Pancreas (tissue), 10 donors: ENCODE results near the gene CYP2U1. TPM values are rescaled to one million over a fixed set of nuclear protein-coding genes. Genes with fewer than 3 reads are reported as not detected.
"Not testable (repeated sequence)": the region's sequence is repeated elsewhere in the genome, so short reads cannot be mapped to it uniquely, and the experiment has no call there.

Experiments used
- ATAC-seq, 4 donors: fragments of 200-7000 bp; cut with Tn5 transposase; one replicate each; pipeline versions ENCODE4 v1.8.0 to v1.9.1; 2020; ENCODE audit warnings: mild to moderate bottlenecking in 4 of 4, moderate library complexity in 4 of 4
- DNase-seq, 6 donors: peaks; one replicate each; pipeline ENCODE4 v3.0.0-alpha.2; 2020
- FAIRE-seq: peaks from 2 replicates; lab custom pipeline; 2012; peaks lifted over from hg19 to GRCh38; lab: Jason Lieb, UNC
- H3K27ac ChIP-seq, 4 donors: fragments of 200-600 bp; sonication (generic); 1 replicate in 3 of 4; 2 replicates in 1 of 4; pipeline versions ENCODE4 v1.5.0 to v1.8.0; 2020
- H3K27me3 ChIP-seq, 4 donors: fragments of 200-600 bp; one replicate each; pipeline ENCODE4 v1.8.0; 2021
- H3K36me3 ChIP-seq, 3 donors: fragments of 200-600 bp; sonication (generic) in 1 of 3; one replicate each; pipeline versions ENCODE4 v1.5.0 to v1.8.0; 2020 to 2021
- H3K4me1 ChIP-seq, 3 donors: fragments of 200-600 bp; one replicate each; pipeline ENCODE4 v1.8.0; 2021
- H3K4me3 ChIP-seq, 4 donors: fragments of 200-600 bp; sonication (generic) in 2 of 4; one replicate each; pipeline versions ENCODE4 v1.5.0 to v1.8.0; 2020 to 2021
- H3K9me3 ChIP-seq, 4 donors: fragments of 200-600 bp; one replicate each; pipeline ENCODE4 v1.8.0; 2021
- WGBS, 2 donors: extraction: QIAGEN DNeasy Blood & Tissue Kit; methylation state at CpG; one replicate each; pipeline ENCODE4 v1.1.7; 2013; 5-methylcytosine and 5-hydroxymethylcytosine counted together
- intact Hi-C, 3 donors: fragments of 100-400 bp; cut with DNase I; formaldehyde crosslinking; loops; one replicate each; pipeline versions ENCODE4 v1.11.1 to v1.14.2; 2022
- polyA plus RNA-seq, 2 donors: library from polyadenylated mRNA; stranded (reverse); fragments of 200-250 nt; gene quantifications; one replicate each; pipeline ENCODE4 v1.2.3, GENCODE V29; 2013
- total RNA-seq, 6 donors: library from RNA; stranded (reverse); fragmentation: NEBNext Ultra II Directional in 4 of 6; extraction: Animal tissue kit (Norgen Biotek cat#: 25700) in 4 of 6; gene quantifications; one replicate each; pipeline versions ENCODE4 v1.2.1 to v1.2.4, GENCODE V29; 2021 to 2023
- TF ChIP-seq, protein P1 (sequence below), 4 donors: fragments of 200-600 bp; sonication (generic) in 3 of 4; IDR thresholded peaks; one replicate each; pipeline versions ENCODE4 v1.5.0 to v1.8.0; 2021; ENCODE audit warnings: antibody characterized with exemption in 4 of 4
- donor health status: healthy with polysubstance abuse.
- donor health status: DM: no; HTN: no; CAD: no; lungs with moderate emphysema.
- donor health status: DM: no; HTN: no; CAD: no.
- donor health status: control.
- donor health status: control.
- donor health status: Bipolar disorder and iron deficiency.
- donor health status: DM: yes; HTN: yes; CAD: no.
- donor health status: DM: no; HTN: no; CAD: no.
- donor health status: DM: no; HTN: no; CAD: no.
- donor health status: DM: yes; HTN: yes; CAD: no.

Gene CYP2U1
- total and polyA plus RNA-seq, 8 donors = 0.92 to 5.0 (median 1.6) TPM

DNA sequence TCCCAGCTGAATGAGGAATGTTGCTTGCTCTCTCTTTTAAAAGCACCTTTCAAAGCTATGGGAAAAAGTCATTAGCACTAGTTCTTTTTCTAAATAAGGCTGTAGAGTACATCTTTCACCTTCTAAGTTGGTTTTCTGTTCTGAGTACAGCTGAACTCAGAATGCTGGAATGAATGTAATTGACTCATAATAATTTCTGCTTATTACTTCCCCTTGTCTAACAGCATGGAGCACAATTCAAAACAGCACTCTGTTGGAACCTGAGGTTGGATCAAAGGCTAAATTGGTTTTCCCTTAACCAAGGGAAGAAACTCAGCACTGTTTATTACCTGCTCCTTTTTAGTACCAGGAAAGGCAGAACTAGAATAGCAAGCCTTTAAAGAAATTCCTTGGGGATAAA, 33.5 kb upstream of the CYP2U1 start:
- H3K4me1 ChIP-seq = peaks cover 0 to 4% (median 0%) of the 10 kb centered on the region in 3 donors
- H3K27me3 ChIP-seq = no peaks in the 10 kb centered on the region
- intact Hi-C loops = no loop called here
- no peak overlapping the region for H3K27ac ChIP-seq
- no peaks in the 10 kb centered on the region for H3K9me3 ChIP-seq
- no peak for DNase-seq
- ATAC-seq = no peak
- H3K36me3 ChIP-seq = no peaks in the 10 kb centered on the region
- no peak for FAIRE-seq
- TF ChIP-seq, protein P1, sequence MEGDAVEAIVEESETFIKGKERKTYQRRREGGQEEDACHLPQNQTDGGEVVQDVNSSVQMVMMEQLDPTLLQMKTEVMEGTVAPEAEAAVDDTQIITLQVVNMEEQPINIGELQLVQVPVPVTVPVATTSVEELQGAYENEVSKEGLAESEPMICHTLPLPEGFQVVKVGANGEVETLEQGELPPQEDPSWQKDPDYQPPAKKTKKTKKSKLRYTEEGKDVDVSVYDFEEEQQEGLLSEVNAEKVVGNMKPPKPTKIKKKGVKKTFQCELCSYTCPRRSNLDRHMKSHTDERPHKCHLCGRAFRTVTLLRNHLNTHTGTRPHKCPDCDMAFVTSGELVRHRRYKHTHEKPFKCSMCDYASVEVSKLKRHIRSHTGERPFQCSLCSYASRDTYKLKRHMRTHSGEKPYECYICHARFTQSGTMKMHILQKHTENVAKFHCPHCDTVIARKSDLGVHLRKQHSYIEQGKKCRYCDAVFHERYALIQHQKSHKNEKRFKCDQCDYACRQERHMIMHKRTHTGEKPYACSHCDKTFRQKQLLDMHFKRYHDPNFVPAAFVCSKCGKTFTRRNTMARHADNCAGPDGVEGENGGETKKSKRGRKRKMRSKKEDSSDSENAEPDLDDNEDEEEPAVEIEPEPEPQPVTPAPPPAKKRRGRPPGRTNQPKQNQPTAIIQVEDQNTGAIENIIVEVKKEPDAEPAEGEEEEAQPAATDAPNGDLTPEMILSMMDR (IDR thresholded peaks at IDR 0.05) = no peak
- H3K4me3 ChIP-seq = no peak overlapping the region

DNA sequence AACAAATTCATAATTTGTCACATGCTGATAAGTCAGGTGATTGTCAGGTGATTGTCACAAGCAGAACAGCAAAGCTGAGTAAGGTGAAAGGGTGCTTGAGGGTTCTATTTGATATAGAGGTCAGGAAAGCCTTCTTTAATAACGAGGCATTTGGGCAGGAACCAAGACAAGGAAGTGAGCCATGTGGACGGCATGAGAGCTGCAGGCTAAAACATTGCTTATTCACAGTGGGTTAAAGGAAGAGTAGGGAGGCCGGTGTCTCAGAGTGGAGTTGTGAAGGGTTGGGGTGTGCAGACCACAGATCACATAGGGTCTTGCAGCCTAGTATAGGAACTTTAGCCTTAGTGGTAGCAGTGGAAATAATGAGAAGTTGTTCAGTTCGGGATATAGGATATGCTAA, 31.3 kb upstream of the CYP2U1 start:
- no peak overlapping the region for H3K27ac ChIP-seq
- no peaks in the 10 kb centered on the region for H3K27me3 ChIP-seq
- intact Hi-C loops = no loop called here
- DNase-seq (no peak), FAIRE-seq (no peak), ATAC-seq (no peak)
- WGBS, 2 donors = 83 to 94% methylated on average over 4 of the region's 4 CpGs
- no peaks in the 10 kb centered on the region for H3K36me3 ChIP-seq
- TF ChIP-seq, protein P1 (IDR thresholded peaks at IDR 0.05) = no peak
- H3K4me3 ChIP-seq = no peak overlapping the region
- H3K9me3 ChIP-seq = no peaks in the 10 kb centered on the region
- H3K4me1 ChIP-seq = peaks cover 0 to 4% (median 0%) of the 10 kb centered on the region in 3 donors

DNA sequence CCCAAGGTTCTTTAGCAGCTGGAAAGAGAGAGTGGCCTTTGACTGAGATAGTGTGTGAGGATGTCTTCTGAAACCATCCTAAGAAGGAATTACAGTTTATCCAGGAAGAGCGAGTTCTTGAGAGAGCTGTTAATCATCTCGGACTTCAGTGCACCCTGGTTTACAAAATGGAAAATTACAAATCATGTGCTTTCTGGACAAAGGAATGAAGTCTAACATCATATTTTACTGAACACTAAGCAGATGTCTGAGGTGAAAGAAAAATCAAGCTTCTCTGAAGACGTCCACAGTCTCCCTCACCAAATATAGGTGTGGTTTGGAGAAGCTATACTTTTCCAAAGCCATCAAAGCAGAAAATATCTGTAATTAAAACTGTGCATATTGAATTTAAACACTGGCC, 30.8 kb upstream of the CYP2U1 start:
- TF ChIP-seq, protein P1 (IDR thresholded peaks at IDR 0.05) = no peak
- H3K4me1 ChIP-seq = peaks cover 0 to 4% (median 0%) of the 10 kb centered on the region in 3 donors
- FAIRE-seq (no peak), DNase-seq (no peak), ATAC-seq (no peak)
- H3K9me3 ChIP-seq = no peaks in the 10 kb centered on the region
- WGBS, 2 donors = 95% methylated on average over 3 of the region's 3 CpGs
- intact Hi-C loops = no loop called here
- H3K27ac ChIP-seq = no peak overlapping the region
- H3K36me3 ChIP-seq = no peaks in the 10 kb centered on the region
- no peak overlapping the region for H3K4me3 ChIP-seq
- H3K27me3 ChIP-seq = no peaks in the 10 kb centered on the region

DNA sequence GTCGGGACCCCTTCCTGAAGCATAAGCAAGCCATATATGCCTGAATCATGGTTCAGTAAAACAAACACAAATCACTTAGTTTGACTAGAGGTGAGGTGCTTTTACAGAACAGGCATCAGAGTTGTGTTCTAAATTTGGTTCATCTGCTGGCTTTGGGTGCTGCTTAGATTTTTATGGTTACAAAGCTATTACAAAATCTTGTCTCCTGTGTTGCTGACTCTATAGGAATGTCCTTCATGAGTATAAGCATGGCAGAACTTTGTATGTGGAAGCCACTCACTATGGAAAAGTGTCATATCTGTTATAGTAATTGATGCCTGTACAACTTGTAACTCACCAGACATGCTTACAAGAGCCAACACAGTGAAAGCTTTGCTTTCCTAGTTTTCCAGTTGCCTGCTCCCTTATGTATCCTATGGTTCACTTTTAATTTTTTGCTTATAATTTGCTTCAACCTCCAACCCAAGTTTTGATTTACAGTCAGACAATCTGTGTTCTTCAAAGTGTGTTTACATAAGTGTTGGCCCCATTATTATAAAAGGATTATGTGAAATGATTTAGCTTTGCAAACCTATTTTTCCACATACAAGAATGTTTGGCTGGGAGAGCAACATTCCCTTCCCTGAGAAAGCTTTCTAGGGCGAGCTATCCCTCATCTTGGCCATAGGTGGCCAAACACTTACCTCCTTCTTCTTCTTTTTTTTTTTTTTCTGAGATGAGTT, 30.0 kb upstream of the CYP2U1 start:
- no peak for FAIRE-seq
- ATAC-seq = no peak
- H3K27ac ChIP-seq = no peak overlapping the region
- TF ChIP-seq, protein P1 (IDR thresholded peaks at IDR 0.05) = no peak
- 96 to 99% methylated on average over 2 of the region's 2 CpGs for WGBS, 2 donors
- no peak for DNase-seq
- no peaks in the 10 kb centered on the region for H3K36me3 ChIP-seq
- no peaks in the 10 kb centered on the region for H3K27me3 ChIP-seq
- H3K4me3 ChIP-seq = no peak overlapping the region
- intact Hi-C loops = no loop called here
- H3K4me1 ChIP-seq = peaks cover 0 to 4% (median 0%) of the 10 kb centered on the region in 3 donors
- no peaks in the 10 kb centered on the region for H3K9me3 ChIP-seq

DNA sequence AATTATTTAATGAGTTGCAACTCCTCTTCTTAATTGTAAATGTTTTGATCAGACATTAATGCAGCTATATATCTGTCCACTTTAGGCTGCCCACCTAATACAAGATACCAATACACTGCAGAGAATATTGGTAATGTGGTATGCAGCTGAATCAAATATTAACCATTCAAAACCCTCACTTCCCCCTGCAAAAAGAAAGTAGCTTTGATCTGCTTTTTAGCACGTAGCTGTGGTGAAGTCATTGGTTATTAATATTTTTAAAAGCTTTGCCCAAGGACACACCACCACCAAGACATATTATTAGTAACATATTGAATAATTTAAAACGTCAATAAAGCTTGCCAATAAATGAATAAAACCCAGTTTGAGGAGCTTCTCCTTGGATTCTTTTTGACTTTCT, 28.6 kb upstream of the CYP2U1 start:
- no peak for FAIRE-seq
- Histone ChIP-seq H3K27me3 (no peaks in the 10 kb centered on the region), H3K4me1 (no peaks in the 10 kb centered on the region), H3K36me3 (no peaks in the 10 kb centered on the region), H3K27ac (no peak overlapping the region), H3K9me3 (no peaks in the 10 kb centered on the region), H3K4me3 (no peak overlapping the region)
- no peak for DNase-seq
- WGBS, 2 donors = 52 to 67% methylated on average over 2 of the region's 2 CpGs
- intact Hi-C loops = no loop called here
- TF ChIP-seq, protein P1 (IDR thresholded peaks at IDR 0.05) = no peak
- no peak for ATAC-seq

DNA sequence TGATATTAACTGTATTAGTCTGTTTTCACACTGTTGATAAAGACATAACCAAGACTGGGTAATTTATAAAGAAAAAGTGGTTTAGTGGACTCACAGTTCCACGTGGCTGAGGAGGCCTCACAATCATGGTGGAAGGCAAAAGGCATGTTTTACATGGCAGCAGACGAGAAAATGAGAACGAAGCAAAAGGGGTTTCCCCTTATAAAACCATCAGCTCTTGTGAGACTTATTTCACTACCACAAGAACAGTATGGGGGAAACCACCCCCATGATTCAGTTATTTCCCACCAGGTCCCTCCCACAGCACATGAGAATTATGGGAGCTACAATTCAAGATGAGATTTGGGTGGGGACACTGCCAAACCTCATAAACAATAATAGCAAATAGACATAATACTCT, 26.3 kb upstream of the CYP2U1 start:
- H3K36me3 ChIP-seq, DNase-seq, intact Hi-C loops, H3K4me1 ChIP-seq, ATAC-seq, H3K27ac ChIP-seq, H3K4me3 ChIP-seq, FAIRE-seq, H3K9me3 ChIP-seq, H3K27me3 ChIP-seq: not testable (repeated sequence)
- WGBS, 2 donors = 93 to 99% methylated on average over 3 of the region's 3 CpGs
